Measurements from ENCODE around the gene TOP2B.

Gene TOP2B

DNA sequence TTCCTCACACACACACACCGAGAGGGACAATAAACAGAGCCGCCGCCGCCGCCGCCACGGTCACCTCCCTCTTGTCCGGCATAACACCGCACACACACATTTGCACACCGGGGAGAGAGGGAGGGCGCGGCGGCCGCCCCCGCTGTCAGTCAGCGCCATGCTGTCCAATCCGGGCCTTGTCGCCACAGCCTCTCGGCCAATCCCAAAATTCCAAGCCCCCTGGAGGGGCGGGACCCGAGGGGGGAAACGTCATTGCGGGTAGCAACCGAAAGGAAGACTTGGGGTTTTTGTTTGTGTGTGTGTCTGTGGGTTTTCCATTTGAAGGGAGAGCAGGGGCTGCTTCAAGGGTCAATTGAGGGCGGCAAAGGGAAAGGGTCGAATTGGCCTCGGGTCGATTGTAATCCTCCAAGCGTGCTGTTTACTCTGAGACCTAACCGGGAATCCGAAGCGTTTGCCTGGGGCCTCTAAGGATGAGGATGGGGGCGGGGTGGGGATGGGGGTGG lies at the start of gene TOP2B:
TOP2B (minus strand) TSS at position 96 of the 503 bp plus-strand sequence. CDS start 610 bp downstream, outside the sequence.
- TF ChIP-seq CTCF (IDR thresholded peaks at IDR 0.05), result no peak
- peak within 1 kb of the TSS; percentile 95 to 98 for H3K27ac ChIP-seq
- H3K4me3 ChIP-seq, result peak within 1 kb of the TSS; percentile 85
- DNase-seq (ENCODE audit: low spot score), result peak; percentile 98

GRCh38 chr3:25713341-25713985 lies 48.8 kb upstream of the TOP2B start:
- no peak overlapping the region for H3K27ac ChIP-seq
- no peak for DNase-seq (ENCODE audit: low spot score)
- no peak for TF ChIP-seq CTCF (IDR thresholded peaks at IDR 0.05)
- H3K4me3 ChIP-seq, result no peak overlapping the region

DNA sequence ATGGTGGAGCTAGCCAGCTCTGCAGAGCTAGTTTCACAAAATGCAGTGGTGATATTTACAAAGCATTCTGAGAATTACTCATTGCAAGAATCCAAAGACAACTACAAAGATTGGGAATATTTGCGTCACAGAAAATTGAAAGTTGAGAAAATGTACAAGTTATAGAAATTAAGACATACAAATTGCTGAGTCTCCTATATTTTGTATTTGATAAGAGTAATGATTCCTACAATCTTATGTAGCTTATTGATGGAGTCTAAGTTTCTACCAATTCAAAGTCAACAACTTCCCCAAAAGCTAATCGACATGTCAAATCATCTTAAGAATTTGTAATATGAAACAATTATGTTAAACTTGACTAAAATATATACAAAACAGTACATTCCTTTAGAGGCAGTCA lies 46.4 kb upstream of the TOP2B start:
- DNase-seq (ENCODE audit: low spot score), result no peak
- Histone ChIP-seq H3K27ac (no peak overlapping the region), H3K4me3 (no peak overlapping the region)
- no peak for TF ChIP-seq CTCF (IDR thresholded peaks at IDR 0.05)

- Histone ChIP-seq H3K27ac (no peak overlapping the region), H3K4me3 (no peak overlapping the region)
- TF ChIP-seq CTCF (IDR thresholded peaks at IDR 0.05), result no peak
- no peak for DNase-seq (ENCODE audit: low spot score)
These were observed 43.3 kb upstream of the TOP2B start for GRCh38 chr3:25708036-25708435.

DNA sequence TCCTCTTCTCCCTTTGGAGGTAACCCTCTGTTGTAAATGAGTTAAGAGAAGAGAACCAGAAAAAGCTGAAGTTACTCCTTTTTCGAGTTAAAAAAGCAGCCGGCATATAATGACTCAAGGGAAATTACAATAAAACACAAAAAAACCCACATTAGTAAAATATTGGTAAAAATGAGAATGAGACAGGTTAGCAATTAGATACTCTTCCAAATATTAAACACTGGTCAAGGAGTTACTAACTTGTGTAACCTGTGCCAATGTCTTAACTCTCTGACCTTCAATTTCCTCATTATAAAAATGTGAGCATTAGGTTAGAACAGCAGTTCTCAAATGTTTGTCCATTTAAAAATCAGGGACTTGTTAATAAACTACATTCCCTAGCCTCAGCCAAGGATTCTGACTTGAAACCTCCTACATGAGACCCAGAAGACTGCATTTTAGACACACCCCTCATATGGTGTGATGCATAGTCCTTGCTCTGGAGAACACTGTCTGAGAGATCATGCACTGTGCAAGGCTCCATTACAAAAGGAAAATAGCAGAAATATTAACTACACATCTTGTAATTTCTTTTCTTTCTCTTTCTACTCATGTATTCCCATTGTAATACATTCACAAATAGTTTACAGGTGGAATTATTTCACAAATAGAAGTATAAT lies 42.7 kb upstream of the TOP2B start:
- no peak overlapping the region for H3K4me3 ChIP-seq
- DNase-seq (ENCODE audit: low spot score), result no peak
- TF ChIP-seq CTCF (IDR thresholded peaks at IDR 0.05), result no peak
- no peak overlapping the region for H3K27ac ChIP-seq

- TF ChIP-seq CTCF (IDR thresholded peaks at IDR 0.05), result no peak
- Histone ChIP-seq H3K4me3 (no peak overlapping the region), H3K27ac (no peak overlapping the region)
- DNase-seq (ENCODE audit: low spot score), result no peak
These were observed 41.5 kb upstream of the TOP2B start for GRCh38 chr3:25706213-25706612.

DNA sequence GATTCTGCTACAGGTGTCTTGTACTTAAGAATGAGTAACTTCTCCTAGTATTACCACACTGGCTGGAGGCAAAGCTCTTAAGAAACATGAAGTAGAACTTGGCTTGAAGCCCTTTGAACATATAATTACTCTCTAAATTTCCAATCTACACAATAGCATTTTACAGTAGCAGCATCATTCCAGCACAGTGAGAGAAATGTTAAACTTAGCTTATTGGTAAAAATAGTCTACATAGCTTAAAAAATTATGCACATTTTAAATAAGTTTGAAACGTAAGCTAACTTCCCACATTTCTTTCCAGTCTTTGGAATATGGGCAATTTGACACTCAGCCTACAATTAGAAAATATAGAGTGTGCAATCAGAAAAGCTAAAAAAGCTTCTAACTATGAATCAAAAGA lies 32.8 kb upstream of the TOP2B start:
- no peak for DNase-seq (ENCODE audit: low spot score)
- Histone ChIP-seq H3K4me3 (no peak overlapping the region), H3K27ac (no peak overlapping the region)
- TF ChIP-seq CTCF (IDR thresholded peaks at IDR 0.05), result no peak

Measured in coronary artery (tissue), 2 donors.